HG03442 (cell line): ENCODE data around the gene NAALADL1.
A peak's percentile ranks its signal among the peaks of the same experiment; 100 is the strongest.

ENCODE experiments used
- ATAC-seq: cut with Tn5 transposase; IDR thresholded peaks from one replicate; pipeline ENCODE4 v1.9.1; 2021; ENCODE audit warnings: mild to moderate bottlenecking, moderate library complexity; ENCODE audit not compliant: unreplicated experiment

NAALADL1 gene

DNA sequence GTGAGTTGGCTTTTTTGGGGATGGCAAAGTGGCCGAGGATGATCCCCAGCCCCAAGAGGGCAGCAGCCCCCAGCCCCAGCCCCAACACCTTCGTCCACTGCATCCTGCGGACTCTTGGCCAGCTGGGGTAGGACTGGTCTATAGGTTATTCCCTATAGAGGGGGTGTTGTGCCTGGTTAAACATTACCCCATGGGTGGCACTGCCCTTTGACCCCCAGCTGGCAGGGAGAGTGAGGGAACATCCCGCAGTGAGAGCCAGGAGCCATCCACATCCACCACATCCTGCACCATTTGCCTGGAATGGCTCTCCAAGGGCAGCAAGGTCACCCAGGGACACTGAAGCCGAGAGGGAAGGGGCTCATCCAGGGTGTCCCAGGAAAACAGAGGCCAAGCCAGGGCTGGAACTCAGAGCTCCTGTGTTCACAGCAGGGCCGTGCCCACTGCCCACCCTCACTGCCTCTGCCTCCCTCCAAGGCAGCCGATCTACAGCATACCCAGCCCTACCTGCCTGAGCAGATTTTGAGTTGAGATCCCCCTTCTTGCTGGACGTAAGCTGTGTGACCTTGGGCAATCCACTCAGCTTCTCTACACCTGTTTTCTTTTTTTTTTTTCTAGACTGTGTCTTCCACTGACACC lies at the start of gene NAALADL1:
Gene NAALADL1 (minus strand): TSS at position 135 of the 636 bp plus-strand sequence. CDS start 32 bp downstream, at position 103.
- no peak for ATAC-seq

DNA sequence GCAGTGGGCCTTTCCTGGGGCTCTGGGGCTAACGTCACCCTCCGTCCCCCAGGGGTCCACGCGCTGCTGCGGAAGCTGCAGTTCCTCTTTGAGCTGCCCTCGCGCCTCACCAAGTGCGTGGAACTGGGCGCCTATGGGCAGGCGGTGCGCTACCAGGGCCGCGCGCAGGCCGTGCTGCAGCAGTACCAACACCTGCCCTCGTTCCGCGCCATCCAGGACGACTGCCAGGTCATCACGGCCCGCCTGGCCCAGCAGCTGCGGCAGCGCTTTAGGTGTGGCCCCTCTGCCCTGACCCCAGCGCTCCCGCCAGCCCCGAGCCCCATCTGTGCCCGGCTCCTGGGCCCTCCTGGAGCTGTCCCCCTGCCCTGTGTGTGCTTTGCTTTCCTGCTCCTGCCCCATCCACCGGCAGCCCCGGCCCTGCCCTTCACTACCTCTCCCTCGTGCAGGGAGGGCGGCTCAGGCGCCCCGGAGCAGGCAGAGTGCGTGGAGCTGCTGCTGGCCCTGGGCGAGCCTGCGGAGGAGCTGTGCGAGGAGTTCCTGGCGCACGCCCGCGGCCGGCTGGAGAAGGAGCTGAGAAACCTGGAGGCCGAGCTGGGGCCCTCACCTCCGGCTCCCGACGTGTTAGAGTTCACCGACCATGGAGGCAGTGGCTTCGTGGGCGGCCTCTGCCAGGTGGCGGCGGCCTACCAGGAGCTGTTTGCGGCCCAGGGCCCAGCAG lies 49.6 kb upstream of the NAALADL1 start:
- no peak for ATAC-seq

DNA sequence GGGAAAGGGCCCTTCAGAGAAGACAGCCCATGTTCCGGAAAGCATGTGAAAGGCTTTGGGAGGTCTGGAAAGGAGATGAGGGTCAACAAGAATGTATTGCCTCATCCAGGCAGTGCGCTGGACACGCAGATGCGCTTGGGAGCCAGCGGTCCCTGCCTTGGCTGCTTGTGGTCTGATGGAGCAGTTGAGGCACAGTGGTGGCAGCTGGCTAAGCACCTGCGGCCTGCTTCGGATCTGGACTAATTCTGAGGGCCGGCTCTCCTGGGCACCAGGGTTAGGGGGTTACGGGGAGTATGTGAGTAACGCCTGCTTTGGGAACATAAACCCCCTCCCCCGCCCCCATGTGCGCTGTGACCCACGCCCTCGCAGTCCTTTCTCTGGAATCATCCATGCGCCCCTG lies 48.7 kb upstream of the NAALADL1 start:
- no peak for ATAC-seq

DNA sequence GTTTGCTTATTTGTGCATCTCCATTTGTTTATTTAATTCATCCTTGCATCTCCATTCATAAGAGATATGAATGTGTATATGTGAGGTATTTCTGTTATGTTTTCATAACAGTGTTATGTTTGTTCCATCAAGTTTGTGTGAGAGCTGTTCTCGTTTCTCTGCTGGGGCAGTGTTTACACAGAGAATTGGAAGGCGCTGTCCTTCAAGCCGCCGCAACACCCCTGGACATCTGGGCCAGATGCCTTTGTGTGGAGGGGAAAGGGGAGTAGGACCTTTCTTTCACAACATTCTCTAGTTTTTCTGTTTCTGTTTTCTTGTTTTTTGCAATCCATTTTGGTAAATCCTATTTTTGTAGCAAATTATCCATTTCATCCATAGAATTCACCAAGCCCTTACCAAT lies 46.3 kb upstream of the NAALADL1 start:
- ATAC-seq = no peak

GRCh38 chr11:65103476-65103875 lies 45.1 kb upstream of the NAALADL1 start:
- no peak for ATAC-seq

GRCh38 chr11:65102142-65103095 lies 44.1 kb upstream of the NAALADL1 start:
- no peak for ATAC-seq

GRCh38 chr11:65100674-65101350 lies 42.5 kb upstream of the NAALADL1 start:
- ATAC-seq = no peak

DNA sequence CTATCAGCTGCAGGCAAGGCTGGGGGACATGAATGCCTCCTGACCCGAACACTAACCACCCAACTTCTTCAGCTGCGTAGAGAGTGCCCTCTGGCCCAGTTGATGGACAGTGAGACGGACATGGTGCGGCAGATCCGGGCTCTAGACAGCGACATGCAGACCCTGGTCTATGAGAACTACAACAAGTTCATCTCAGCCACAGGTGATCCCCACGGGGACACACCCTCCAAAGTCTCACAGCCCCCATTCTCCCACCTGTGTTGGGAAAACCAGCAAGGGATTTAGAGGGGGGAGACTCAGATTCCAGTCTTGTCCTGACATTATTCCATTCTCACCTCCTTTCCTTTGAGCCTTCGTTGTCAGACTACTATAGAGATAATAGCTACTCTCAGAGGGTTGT lies 38.6 kb upstream of the NAALADL1 start:
- ATAC-seq = no peak

- ATAC-seq = peak; percentile 75
Observed at GRCh38 chr11:65095974-65096806, 37.8 kb upstream of the NAALADL1 start, which contains the start of gene VPS51. Gene VPS51, plus strand, starts transcription at chr11:65096214. Its CDS starts 37 bp downstream, at chr11:65096251.

GRCh38 chr11:65095427-65095826 lies 37.1 kb upstream of the NAALADL1 start:
- ATAC-seq = no peak

- ATAC-seq = no peak
Observed at GRCh38 chr11:65090628-65091027, 32.3 kb upstream of the NAALADL1 start.

- ATAC-seq = no peak
Observed at GRCh38 chr11:65089621-65090020, 31.3 kb upstream of the NAALADL1 start.

DNA sequence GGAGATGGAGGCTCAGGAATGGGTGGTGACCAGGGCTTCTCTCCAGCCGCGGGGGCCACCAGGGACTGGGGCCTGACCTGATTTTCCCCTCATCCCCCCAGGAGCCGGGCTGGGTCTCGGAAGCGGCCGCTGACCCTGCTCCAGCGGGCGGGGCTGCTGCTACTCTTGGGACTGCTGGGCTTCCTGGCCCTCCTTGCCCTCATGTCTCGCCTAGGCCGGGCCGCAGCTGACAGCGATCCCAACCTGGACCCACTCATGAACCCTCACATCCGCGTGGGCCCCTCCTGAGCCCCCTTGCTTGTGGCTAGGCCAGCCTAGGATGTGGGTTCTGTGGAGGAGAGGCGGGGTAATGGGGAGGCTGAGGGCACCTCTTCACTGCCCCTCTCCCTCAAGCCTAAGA lies 29.5 kb upstream of the NAALADL1 start:
- ATAC-seq = no peak

DNA sequence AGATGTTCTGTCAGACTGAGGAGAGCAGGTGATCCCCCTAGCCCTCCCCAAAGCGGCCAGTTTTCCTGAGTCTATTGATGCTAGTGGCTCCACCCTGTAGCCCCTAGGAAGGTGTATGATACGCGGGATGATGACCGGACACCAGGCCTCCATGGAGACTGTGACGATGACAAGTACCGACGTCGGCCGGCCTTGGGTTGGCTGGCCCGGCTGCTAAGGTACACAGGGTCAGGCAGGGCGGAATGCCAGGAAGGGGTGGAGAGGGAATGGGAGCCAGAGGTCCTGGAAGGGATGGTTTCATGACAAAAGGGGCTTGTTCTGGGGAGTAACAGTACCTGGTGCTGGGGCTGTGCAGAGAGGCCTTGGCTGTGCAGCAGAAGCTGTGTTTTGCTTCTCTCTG lies 28.9 kb upstream of the NAALADL1 start:
- no peak for ATAC-seq

GRCh38 chr11:65086809-65087208 lies 28.5 kb upstream of the NAALADL1 start:
- ATAC-seq = no peak

DNA sequence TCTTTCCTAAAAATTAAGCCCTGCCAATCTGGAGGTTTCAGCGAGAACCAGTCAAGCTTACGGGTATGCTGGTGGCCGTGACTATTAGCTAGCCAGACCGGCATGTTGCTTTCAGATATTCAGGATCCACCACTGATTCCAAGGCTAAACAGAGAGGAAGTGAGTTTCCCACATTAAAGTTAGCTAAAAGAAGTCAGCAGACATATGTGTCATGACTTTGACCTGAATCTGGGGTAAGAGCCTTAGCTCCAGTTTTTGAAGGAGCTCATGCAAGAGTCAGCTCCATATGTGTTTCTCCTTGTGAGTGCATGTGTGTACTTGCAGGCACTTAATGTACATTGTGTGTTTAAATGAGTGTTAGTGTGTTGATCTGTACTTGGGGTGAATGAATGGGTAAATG lies 27.1 kb upstream of the NAALADL1 start:
- ATAC-seq = no peak

GRCh38 chr11:65084598-65085375 lies 26.4 kb upstream of the NAALADL1 start:
- ATAC-seq = no peak

DNA sequence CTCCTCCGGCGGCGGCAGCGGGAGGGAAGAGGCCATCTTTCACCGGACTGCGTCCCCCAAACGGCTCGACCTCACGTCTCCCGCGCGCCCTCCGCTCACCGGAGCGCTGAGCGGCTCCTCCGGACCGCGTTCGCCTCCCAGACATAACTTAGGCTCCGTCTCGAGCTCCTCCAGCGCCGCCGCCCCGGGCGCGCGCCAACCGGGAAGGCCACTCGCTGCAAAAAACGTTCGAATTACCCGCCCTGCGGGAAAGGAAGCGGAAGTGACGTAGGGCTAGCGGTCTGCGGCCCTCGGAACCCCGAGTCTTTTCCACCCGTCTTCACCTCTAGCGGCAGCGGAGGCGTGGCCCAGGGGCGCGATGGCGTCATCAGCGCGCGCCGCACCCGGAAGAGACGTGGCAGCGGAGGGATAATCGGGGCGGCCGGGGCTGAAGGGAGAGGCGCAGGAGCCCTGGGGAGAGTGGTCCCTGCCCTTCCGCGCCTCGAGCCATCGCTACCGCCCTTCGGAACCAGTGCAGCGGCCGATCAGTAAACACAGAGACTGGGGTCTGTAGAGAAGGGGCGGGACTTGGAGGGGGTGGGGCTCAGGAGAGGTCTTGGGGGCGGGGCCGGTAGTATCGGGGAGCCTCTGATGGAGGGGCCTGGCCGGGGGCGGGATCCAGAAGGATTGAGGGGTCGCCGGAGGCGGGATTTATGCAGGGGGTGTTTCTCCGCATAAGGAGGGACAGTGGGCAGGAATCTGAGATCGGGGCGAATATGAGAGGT lies 25.7 kb upstream of the NAALADL1 start, which contains the start of the genes CDCA5 and ZFPL1:
Gene CDCA5 (minus strand): TSS at position 207 of the 764 bp plus-strand sequence. CDS start 62 bp downstream, at position 145.
Gene ZFPL1 (plus strand): TSS at position 389 of the 764 bp plus-strand sequence. CDS start 477 bp downstream, outside the sequence.
- peak; percentile 71 for ATAC-seq
